Pancreas (tissue), 10 donors: ENCODE measurements around the gene EIF3L. TPM values are rescaled to one million over a fixed set of nuclear protein-coding genes. Genes with fewer than 3 reads are reported as not detected.

Source experiments
- ATAC-seq, 4 donors: fragments of 200-7000 bp; cut with Tn5 transposase; one replicate each; pipeline versions ENCODE4 v1.8.0 to v1.9.1; 2020; ENCODE audit warnings: mild to moderate bottlenecking in 4 of 4, moderate library complexity in 4 of 4
- DNase-seq, 6 donors: peaks; one replicate each; pipeline ENCODE4 v3.0.0-alpha.2; 2020
- FAIRE-seq: peaks from 2 replicates; lab custom pipeline; 2012; peaks lifted over from hg19 to GRCh38; lab: Jason Lieb, UNC
- H3K27ac ChIP-seq, 4 donors: fragments of 200-600 bp; sonication (generic); 1 replicate in 3 of 4; 2 replicates in 1 of 4; pipeline versions ENCODE4 v1.5.0 to v1.8.0; 2020
- H3K27me3 ChIP-seq, 4 donors: fragments of 200-600 bp; one replicate each; pipeline ENCODE4 v1.8.0; 2021
- H3K36me3 ChIP-seq, 3 donors: fragments of 200-600 bp; sonication (generic) in 1 of 3; one replicate each; pipeline versions ENCODE4 v1.5.0 to v1.8.0; 2020 to 2021
- H3K4me1 ChIP-seq, 3 donors: fragments of 200-600 bp; one replicate each; pipeline ENCODE4 v1.8.0; 2021
- H3K4me3 ChIP-seq, 4 donors: fragments of 200-600 bp; sonication (generic) in 2 of 4; one replicate each; pipeline versions ENCODE4 v1.5.0 to v1.8.0; 2020 to 2021
- H3K9me3 ChIP-seq, 4 donors: fragments of 200-600 bp; one replicate each; pipeline ENCODE4 v1.8.0; 2021
- CTCF ChIP-seq, 4 donors: fragments of 200-600 bp; sonication (generic) in 3 of 4; IDR thresholded peaks; one replicate each; pipeline versions ENCODE4 v1.5.0 to v1.8.0; 2021; ENCODE audit warnings: antibody characterized with exemption in 4 of 4
- WGBS, 2 donors: extraction: QIAGEN DNeasy Blood & Tissue Kit; methylation state at CpG; one replicate each; pipeline ENCODE4 v1.1.7; 2013; 5-methylcytosine and 5-hydroxymethylcytosine counted together
- intact Hi-C, 3 donors: fragments of 100-400 bp; cut with DNase I; formaldehyde crosslinking; loops; one replicate each; pipeline versions ENCODE4 v1.11.1 to v1.14.2; 2022
- polyA plus RNA-seq, 2 donors: library from polyadenylated mRNA; stranded (reverse); fragments of 200-250 nt; gene quantifications; one replicate each; pipeline ENCODE4 v1.2.3, GENCODE V29; 2013
- total RNA-seq, 6 donors: library from RNA; stranded (reverse); fragmentation: NEBNext Ultra II Directional in 4 of 6; extraction: Animal tissue kit (Norgen Biotek cat#: 25700) in 4 of 6; gene quantifications; one replicate each; pipeline versions ENCODE4 v1.2.1 to v1.2.4, GENCODE V29; 2021 to 2023
- donor health status: healthy with polysubstance abuse.
- donor health status: DM: no; HTN: no; CAD: no; lungs with moderate emphysema.
- donor health status: DM: no; HTN: no; CAD: no.
- donor health status: control.
- donor health status: control.
- donor health status: Bipolar disorder and iron deficiency.
- donor health status: DM: yes; HTN: yes; CAD: no.
- donor health status: DM: no; HTN: no; CAD: no.
- donor health status: DM: no; HTN: no; CAD: no.
- donor health status: DM: yes; HTN: yes; CAD: no.

Gene EIF3L
- total and polyA plus RNA-seq, 8 donors = 162 to 412 (median 338) TPM

GRCh38 chr22:37884420-37884819, 35.2 kb downstream of the EIF3L start:
- Histone ChIP-seq H3K4me1 (no peaks in the 10 kb centered on the region), H3K27me3 (no peaks in the 10 kb centered on the region), H3K27ac (no peak overlapping the region), H3K4me3 (no peak overlapping the region), H3K36me3 (peaks cover 0 to 43% (median 41%) of the 10 kb centered on the region in 3 donors), H3K9me3 (no peaks in the 10 kb centered on the region)
- DNase-seq (no peak), ATAC-seq (no peak), FAIRE-seq (no peak)
- WGBS, 2 donors = 79 to 81% methylated on average over 6 of the region's 6 CpGs
- intact Hi-C loops = loop anchor here in 1 of 3 donors (10.0 kb wide), 1 partner anchor 60 kb away; no protein-coding TSS in a partner anchor
- no peak for TF ChIP-seq CTCF (IDR thresholded peaks at IDR 0.05)

DNA sequence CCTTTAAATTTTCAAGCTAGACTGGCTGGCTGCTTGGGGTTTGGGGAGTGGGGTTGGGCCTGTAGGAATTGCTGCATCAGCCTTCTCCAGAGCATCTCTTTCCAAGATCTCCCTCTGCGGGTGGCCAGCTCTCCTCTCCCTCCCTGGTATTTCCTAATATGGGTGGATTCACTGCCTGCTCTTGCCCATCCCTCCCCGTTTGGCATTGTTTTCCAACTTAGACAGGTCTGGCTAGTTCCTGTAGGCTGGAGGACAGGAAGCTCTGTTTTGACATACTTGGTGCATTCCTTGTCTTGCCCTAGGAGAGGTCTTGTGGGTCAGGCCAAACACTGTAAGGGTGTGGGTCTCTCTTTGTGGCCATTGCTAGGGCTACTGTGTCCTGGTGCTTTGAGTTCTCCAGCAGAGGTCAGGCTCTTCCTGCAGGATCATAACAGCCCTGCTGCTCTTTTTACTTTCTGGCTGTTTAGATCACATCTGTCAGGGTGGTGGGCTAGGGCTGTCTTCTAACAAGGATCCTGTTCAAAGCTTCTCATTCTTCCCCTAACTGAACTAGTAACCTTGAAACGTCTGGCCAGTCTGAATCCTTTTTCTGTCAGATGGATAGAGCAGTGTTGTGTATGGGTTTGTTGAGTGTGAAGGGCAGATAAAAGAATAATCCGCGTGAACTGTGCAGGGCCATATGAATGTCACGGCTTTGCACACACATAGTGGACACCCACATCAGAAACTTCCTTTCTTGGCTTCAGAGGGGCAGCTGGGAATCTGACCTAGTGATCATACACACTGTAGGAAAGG, 38.6 kb downstream of the EIF3L start:
- 66 to 69% methylated on average over 6 of the region's 6 CpGs for WGBS, 2 donors
- ATAC-seq (peak; percentile 34 to 68 (median 48)), FAIRE-seq (no peak), DNase-seq (no peak)
- Histone ChIP-seq H3K27me3 (no peaks in the 10 kb centered on the region), H3K4me3 (no peak overlapping the region), H3K9me3 (no peaks in the 10 kb centered on the region), H3K36me3 (peaks cover 0 to 36% (median 27%) of the 10 kb centered on the region in 3 donors), H3K4me1 (peaks cover 7 to 11% (median 9%) of the 10 kb centered on the region in 3 donors), H3K27ac (no peak overlapping the region)
- intact Hi-C loops = loop anchor here in 1 of 3 donors (10.0 kb wide), 1 partner anchor 57 kb away; no protein-coding TSS in a partner anchor
- TF ChIP-seq CTCF (IDR thresholded peaks at IDR 0.05) = no peak

DNA sequence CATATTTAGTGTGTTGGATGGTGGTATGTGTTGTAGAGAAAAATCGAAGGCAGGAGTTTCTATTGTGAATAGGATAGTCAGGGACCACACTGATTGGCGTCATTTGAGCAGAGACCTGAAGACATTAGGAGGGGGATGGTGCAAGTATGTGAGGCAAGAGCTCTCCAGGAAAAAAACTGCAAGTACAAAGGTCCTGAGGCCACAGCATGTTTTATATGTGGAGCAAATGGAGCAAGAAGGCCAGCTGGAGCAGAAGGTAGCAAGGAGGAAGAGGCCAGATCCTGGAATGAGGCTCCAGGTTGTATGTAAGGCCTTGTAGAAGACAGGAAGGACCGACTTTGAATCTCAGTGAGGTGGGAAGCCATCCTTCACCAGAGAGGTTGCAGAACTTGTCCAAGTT, 42.7 kb downstream of the EIF3L start:
- intact Hi-C loops = no loop called here
- Histone ChIP-seq H3K4me3 (no peak overlapping the region), H3K27ac (peak overlapping the region in 1 of 4 donors; percentile 64), H3K36me3 (peaks cover 0 to 26% (median 23%) of the 10 kb centered on the region in 3 donors), H3K27me3 (no peaks in the 10 kb centered on the region), H3K9me3 (no peaks in the 10 kb centered on the region), H3K4me1 (peaks cover 19 to 32% (median 30%) of the 10 kb centered on the region in 3 donors)
- no peak for TF ChIP-seq CTCF (IDR thresholded peaks at IDR 0.05)
- DNase-seq = no peak
- WGBS, 2 donors = 70 to 78% methylated on average over 3 of the region's 3 CpGs
- no peak for ATAC-seq
- FAIRE-seq = no peak

- H3K4me3 ChIP-seq = no peak overlapping the region
- H3K9me3 ChIP-seq = no peaks in the 10 kb centered on the region
- ATAC-seq (peak; percentile 51 to 63 (median 56)), FAIRE-seq (no peak), DNase-seq (peak in 5 of 6 donors; percentile 59 to 82 (median 71))
- H3K4me1 ChIP-seq = peaks cover 24 to 32% (median 30%) of the 10 kb centered on the region in 3 donors
- peaks cover 0 to 25% (median 23%) of the 10 kb centered on the region in 3 donors for H3K36me3 ChIP-seq
- H3K27me3 ChIP-seq = no peaks in the 10 kb centered on the region
- WGBS, 2 donors = 15 to 17% methylated on average over 7 of the region's 7 CpGs
- TF ChIP-seq CTCF (IDR thresholded peaks at IDR 0.05) = no peak
- intact Hi-C loops = no loop called here
- peak overlapping the region; percentile 43 to 64 (median 55) for H3K27ac ChIP-seq
Observed at GRCh38 chr22:37892566-37893335, 43.5 kb downstream of the EIF3L start.
